Measurements from ENCODE around the gene SMIM22. TPM values are rescaled to one million over a fixed set of nuclear protein-coding genes. Genes with fewer than 3 reads are reported as not detected.

Gene SMIM22
- polyA plus RNA-seq, 1 experiment, result not detected

- TF ChIP-seq CTCF (IDR thresholded peaks at IDR 0.05; ENCODE audit: insufficient read depth, low read depth, low read length), result no peak
- ChIA-PET POLR2A (interaction anchor here (0.6 kb wide), 1 partner anchor 78 kb away, joined by 3 read pairs; no protein-coding TSS in a partner anchor), CTCF (no interaction called here)
- Histone ChIP-seq H3K27me3 (ENCODE audit: control insufficient read depth, insufficient read depth, low read length) (no peaks in the 10 kb centered on the region), H3K4me3 (ENCODE audit: low read depth, low read length) (no peak overlapping the region), H3K36me3 (ENCODE audit: control insufficient read depth, insufficient read depth, low read length) (peaks cover 4% of the 10 kb centered on the region)
- DNase-seq (ENCODE audit: low read depth), result no peak
Measured at GRCh38 chr16:4769306-4769638, 25.9 kb upstream of the SMIM22 start.

GRCh38 chr16:4771646-4772045 is 23.5 kb upstream of the SMIM22 start:
- Histone ChIP-seq H3K4me3 (ENCODE audit: low read depth, low read length) (no peak overlapping the region), H3K36me3 (ENCODE audit: control insufficient read depth, insufficient read depth, low read length) (no peaks in the 10 kb centered on the region), H3K27me3 (ENCODE audit: control insufficient read depth, insufficient read depth, low read length) (no peaks in the 10 kb centered on the region)
- POLR2A ChIA-PET, result no interaction called here
- no peak for DNase-seq (ENCODE audit: low read depth)
- TF ChIP-seq CTCF (IDR thresholded peaks at IDR 0.05; ENCODE audit: insufficient read depth, low read depth, low read length), result no peak
- CTCF ChIA-PET, result no interaction called here

GRCh38 chr16:4772351-4772750 is 22.8 kb upstream of the SMIM22 start:
- CTCF ChIA-PET, result no interaction called here
- Histone ChIP-seq H3K36me3 (ENCODE audit: control insufficient read depth, insufficient read depth, low read length) (no peaks in the 10 kb centered on the region), H3K27me3 (ENCODE audit: control insufficient read depth, insufficient read depth, low read length) (no peaks in the 10 kb centered on the region), H3K4me3 (ENCODE audit: low read depth, low read length) (no peak overlapping the region)
- no peak for DNase-seq (ENCODE audit: low read depth)
- POLR2A ChIA-PET, result no interaction called here
- TF ChIP-seq CTCF (IDR thresholded peaks at IDR 0.05; ENCODE audit: insufficient read depth, low read depth, low read length), result no peak

DNA sequence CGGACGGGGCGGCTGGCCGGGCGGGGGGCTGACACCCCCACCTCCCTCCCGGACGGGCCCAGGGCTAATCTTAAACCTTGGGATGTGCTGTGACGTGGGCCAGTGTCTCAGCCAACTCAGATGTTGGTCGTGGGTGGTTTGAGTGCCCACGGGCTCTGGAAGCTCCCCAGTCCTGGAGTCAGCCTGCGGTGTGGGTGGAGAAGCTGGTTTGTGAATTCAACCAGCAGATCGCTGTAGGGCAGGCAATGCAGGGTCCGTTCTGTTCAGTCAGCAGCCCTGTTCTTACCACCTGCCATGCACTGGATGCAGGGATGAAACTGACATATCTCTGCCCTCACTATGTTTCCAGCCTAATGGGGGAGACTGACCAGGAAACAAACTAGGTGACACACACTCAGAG is 20.2 kb upstream of the SMIM22 start:
- no peaks in the 10 kb centered on the region for H3K27me3 ChIP-seq (ENCODE audit: control insufficient read depth, insufficient read depth, low read length)
- H3K4me3 ChIP-seq (ENCODE audit: low read depth, low read length), result no peak overlapping the region
- TF ChIP-seq CTCF (IDR thresholded peaks at IDR 0.05; ENCODE audit: insufficient read depth, low read depth, low read length), result no peak
- DNase-seq (ENCODE audit: low read depth), result no peak
- no peaks in the 10 kb centered on the region for H3K36me3 ChIP-seq (ENCODE audit: control insufficient read depth, insufficient read depth, low read length)
- POLR2A ChIA-PET, result no interaction called here
- CTCF ChIA-PET, result interaction anchor here (0.9 kb wide), 1 partner anchor 22 kb away, joined by 3 read pairs; no protein-coding TSS in a partner anchor

DNA sequence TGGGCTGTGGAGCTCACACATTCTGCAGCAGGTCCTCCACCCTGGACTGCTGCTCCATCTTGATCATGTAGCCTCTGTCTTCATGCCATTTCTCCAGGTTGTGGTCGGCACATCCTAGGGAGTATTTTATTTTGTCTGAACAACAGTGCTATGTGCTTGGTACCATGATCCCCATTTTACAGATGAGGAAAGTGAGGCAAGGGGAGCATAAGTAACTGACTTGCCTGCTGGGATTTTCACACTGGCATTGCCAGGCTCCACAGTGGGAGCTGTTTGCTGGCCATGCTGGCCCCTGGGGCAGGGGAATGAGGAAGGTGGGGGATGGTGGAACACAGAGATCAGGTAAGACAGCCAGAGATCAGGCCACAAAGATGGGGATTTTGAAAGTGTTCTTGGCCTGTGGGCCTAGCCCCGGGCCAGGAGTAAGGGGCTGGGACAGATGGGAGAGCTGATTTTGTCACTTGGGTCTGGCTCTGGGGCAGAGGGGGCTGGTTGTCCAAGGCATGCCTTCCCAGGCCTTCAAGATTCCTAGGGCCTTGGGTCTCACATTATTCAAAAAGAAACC is 18.9 kb upstream of the SMIM22 start:
- TF ChIP-seq CTCF (IDR thresholded peaks at IDR 0.05; ENCODE audit: insufficient read depth, low read depth, low read length), result no peak
- POLR2A ChIA-PET, result no interaction called here
- CTCF ChIA-PET, result no interaction called here
- no peak for DNase-seq (ENCODE audit: low read depth)
- H3K4me3 ChIP-seq (ENCODE audit: low read depth, low read length), result no peak overlapping the region
- no peaks in the 10 kb centered on the region for H3K27me3 ChIP-seq (ENCODE audit: control insufficient read depth, insufficient read depth, low read length)
- H3K36me3 ChIP-seq (ENCODE audit: control insufficient read depth, insufficient read depth, low read length), result no peaks in the 10 kb centered on the region

All from BJ (cell line).